HepG2 (cell line): ENCODE measurements around the gene LGALS4. TPM values are rescaled to one million over a fixed set of nuclear protein-coding genes. Genes with fewer than 3 reads are reported as not detected.

Experiments used
- BRD4 ChIP-seq: sonication (generic); formaldehyde crosslinking; IDR thresholded peaks from 2 replicates; pipeline ENCODE4 v1.4.0; 2020; ENCODE audit warnings: missing genetic modification reagents
- CC2D1A ChIP-seq: sonication (generic); formaldehyde crosslinking; IDR thresholded peaks from 2 replicates; pipeline ENCODE4 v1.8.1; 2023; ENCODE audit warnings: mild to moderate bottlenecking, missing genetic modification reagents
- ELF1 ChIP-seq: sonication (generic); formaldehyde crosslinking; IDR thresholded peaks from 2 replicates; pipeline ENCODE4 v1.4.0; 2020; ENCODE audit warnings: missing genetic modification reagents
- HDAC2 ChIP-seq: sonication (generic); formaldehyde crosslinking; IDR thresholded peaks from 2 replicates; pipeline ENCODE4 v1.4.0; 2020; ENCODE audit warnings: missing genetic modification reagents
- IRF2 ChIP-seq: IDR thresholded peaks from 2 replicates; pipeline ENCODE4 v1.6.1; 2018; ENCODE audit warnings: missing genetic modification reagents, missing compliant biosample characterization
- MAFF ChIP-seq: IDR thresholded peaks from 2 replicates; pipeline ENCODE4 v1.6.1; 2011; ENCODE audit warnings: low read depth, low read length, improper control_type of control experiment
- MEIS2 ChIP-seq: sonication (generic); formaldehyde crosslinking; IDR thresholded peaks from 2 replicates; pipeline ENCODE4 v1.9.0; 2021; ENCODE audit warnings: mild to moderate bottlenecking, missing genetic modification reagents
- YEATS4 ChIP-seq: sonication (generic); formaldehyde crosslinking; IDR thresholded peaks from 2 replicates; pipeline ENCODE4 v1.4.0; 2020; ENCODE audit warnings: missing genetic modification reagents, borderline replicate concordance
- ZNF3 ChIP-seq: IDR thresholded peaks from 2 replicates; pipeline ENCODE4 v1.7.0; 2017; ENCODE audit warnings: inconsistent platforms
- ZNF709 ChIP-seq: sonication (generic); formaldehyde crosslinking; IDR thresholded peaks from 2 replicates; pipeline ENCODE4 v1.5.0; 2020; ENCODE audit warnings: mild to moderate bottlenecking, missing genetic modification reagents
- ZNF737 ChIP-seq: sonication (generic); formaldehyde crosslinking; IDR thresholded peaks from 2 replicates; pipeline ENCODE4 v1.5.0; 2020; ENCODE audit warnings: missing genetic modification reagents, mild to moderate bottlenecking, borderline replicate concordance
- ZNF841 ChIP-seq: sonication (generic); formaldehyde crosslinking; IDR thresholded peaks from 2 replicates; pipeline ENCODE4 v1.8.1; 2023; ENCODE audit warnings: missing genetic modification reagents, borderline replicate concordance
- polyA plus RNA-seq, 8 experiments: library from polyadenylated mRNA; depleted of rRNA in 3 of 8; stranded (reverse) in 7 of 8; unstranded in 1 of 8; fragments of >200 nt; fragmentation: Illumina TruSeq in 4 of 8; extraction: Trizol in 4 of 8; gene quantifications; 2 replicates each; pipeline versions ENCODE4 v1.2.1 to v1.2.3, GENCODE V29; 2011 to 2016; ENCODE audit warnings: low read depth in 4 of 8, missing spikeins in 1 of 8, mixed read lengths in 1 of 8; ENCODE audit not compliant: insufficient read depth in 1 of 8
- total RNA-seq, 5 experiments: library from RNA; depleted of rRNA; stranded (reverse); fragments of >200 nt; fragmentation: Illumina TruSeq; extraction: Trizol; gene quantifications; 2 replicates each; pipeline ENCODE4 v1.2.3, GENCODE V29; 2016; ENCODE audit warnings: low read depth in 1 of 5
- TF ChIP-seq, protein P1 (sequence below): sonication (generic); formaldehyde crosslinking; IDR thresholded peaks from 2 replicates; pipeline ENCODE4 v1.5.0; 2020; ENCODE audit warnings: mild to moderate bottlenecking, missing genetic modification reagents, moderate library complexity
- TF ChIP-seq, protein P2 (sequence below), 2 experiments: sonication (generic) in 1 of 2; formaldehyde crosslinking in 1 of 2; IDR thresholded peaks; 2 replicates each; pipeline versions ENCODE4 v1.4.0 to v1.6.1; 2018 to 2020; ENCODE audit warnings: missing genetic modification reagents in 2 of 2, borderline replicate concordance in 1 of 2, low read depth in 1 of 2, mild to moderate bottlenecking in 1 of 2, missing biosample characterization in 1 of 2
- TF ChIP-seq, protein P3 (sequence below): sonication (generic); formaldehyde crosslinking; IDR thresholded peaks from 2 replicates; pipeline ENCODE4 v1.5.0; 2020; ENCODE audit warnings: mild to moderate bottlenecking, missing genetic modification reagents, borderline replicate concordance

LGALS4 gene
- total and polyA plus RNA-seq, 2 of the 13 experiments (the other 11 are each of a cell fraction or from before 2014, with no cell fraction given) = 0.24 to 0.71 TPM

DNA sequence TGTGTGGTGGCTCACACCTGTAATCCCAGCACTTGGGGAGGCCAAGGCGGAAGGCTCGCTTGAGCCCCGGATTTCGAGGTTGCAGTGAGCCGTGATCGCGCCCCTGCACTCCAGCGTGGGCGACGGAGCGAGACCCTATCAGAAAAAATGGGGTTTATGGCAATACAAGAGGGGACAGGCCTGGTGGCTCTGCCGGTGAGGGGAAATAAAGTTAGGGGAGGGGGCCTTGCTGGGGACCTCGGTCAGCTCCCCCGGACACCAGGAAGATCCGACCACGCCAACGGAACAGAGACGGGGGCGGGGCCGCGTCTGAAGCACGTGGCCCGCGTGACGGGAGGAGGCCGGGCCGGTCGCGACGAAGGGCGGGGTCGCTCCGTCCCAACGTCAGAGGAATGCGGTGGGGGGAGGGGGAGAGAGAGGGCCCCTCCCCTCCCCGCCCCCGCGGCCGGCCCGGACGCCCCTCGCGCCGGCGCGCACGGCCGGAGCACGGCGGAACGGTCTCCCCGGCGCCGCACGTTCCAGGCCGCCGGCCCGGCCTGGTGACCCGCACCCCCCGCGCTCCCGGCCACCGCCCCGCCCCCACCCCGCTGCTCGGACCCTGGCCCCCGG lies 39.0 kb upstream of the LGALS4 start (continued):
- TF ChIP-seq, protein P1, sequence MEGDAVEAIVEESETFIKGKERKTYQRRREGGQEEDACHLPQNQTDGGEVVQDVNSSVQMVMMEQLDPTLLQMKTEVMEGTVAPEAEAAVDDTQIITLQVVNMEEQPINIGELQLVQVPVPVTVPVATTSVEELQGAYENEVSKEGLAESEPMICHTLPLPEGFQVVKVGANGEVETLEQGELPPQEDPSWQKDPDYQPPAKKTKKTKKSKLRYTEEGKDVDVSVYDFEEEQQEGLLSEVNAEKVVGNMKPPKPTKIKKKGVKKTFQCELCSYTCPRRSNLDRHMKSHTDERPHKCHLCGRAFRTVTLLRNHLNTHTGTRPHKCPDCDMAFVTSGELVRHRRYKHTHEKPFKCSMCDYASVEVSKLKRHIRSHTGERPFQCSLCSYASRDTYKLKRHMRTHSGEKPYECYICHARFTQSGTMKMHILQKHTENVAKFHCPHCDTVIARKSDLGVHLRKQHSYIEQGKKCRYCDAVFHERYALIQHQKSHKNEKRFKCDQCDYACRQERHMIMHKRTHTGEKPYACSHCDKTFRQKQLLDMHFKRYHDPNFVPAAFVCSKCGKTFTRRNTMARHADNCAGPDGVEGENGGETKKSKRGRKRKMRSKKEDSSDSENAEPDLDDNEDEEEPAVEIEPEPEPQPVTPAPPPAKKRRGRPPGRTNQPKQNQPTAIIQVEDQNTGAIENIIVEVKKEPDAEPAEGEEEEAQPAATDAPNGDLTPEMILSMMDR = no peak
- TF ChIP-seq, protein P2, sequence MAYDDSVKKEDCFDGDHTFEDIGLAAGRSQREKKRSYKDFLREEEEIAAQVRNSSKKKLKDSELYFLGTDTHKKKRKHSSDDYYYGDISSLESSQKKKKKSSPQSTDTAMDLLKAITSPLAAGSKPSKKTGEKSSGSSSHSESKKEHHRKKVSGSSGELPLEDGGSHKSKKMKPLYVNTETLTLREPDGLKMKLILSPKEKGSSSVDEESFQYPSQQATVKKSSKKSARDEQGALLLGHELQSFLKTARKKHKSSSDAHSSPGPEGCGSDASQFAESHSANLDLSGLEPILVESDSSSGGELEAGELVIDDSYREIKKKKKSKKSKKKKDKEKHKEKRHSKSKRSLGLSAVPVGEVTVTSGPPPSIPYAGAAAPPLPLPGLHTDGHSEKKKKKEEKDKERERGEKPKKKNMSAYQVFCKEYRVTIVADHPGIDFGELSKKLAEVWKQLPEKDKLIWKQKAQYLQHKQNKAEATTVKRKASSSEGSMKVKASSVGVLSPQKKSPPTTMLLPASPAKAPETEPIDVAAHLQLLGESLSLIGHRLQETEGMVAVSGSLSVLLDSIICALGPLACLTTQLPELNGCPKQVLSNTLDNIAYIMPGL (CRISPR knock-in tag; IDR thresholded peaks at IDR 0.05; ENCODE audit: borderline replicate concordance in 1 of 2, low read depth in 1 of 2) = peak; percentile 24 to 64; a peak in 2 of 4 replicates
- TF ChIP-seq YEATS4 (CRISPR knock-in tag) (peak; percentile 87; the same call in 1 of the 2 replicates), HDAC2 (CRISPR knock-in tag) (peak; percentile 33; the same call in 1 of the 2 replicates), MEIS2 (CRISPR knock-in tag) (peak; percentile 69; the same call in 1 of the 2 replicates), IRF2 (CRISPR knock-in tag) (peak; percentile 64; the same call in 1 of the 2 replicates), MAFF (no peak), BRD4 (CRISPR knock-in tag) (peak; percentile 62; the same call in 1 of the 2 replicates), ZNF737 (CRISPR knock-in tag) (no peak), ZNF3 (CRISPR knock-in tag) (no peak), ZNF841 (CRISPR knock-in tag) (no peak), ZNF709 (no peak; the same call in 1 of the 2 replicates), ELF1 (CRISPR knock-in tag) (peak; percentile 68), CC2D1A (CRISPR knock-in tag) (no peak)
- TF ChIP-seq, protein P3, sequence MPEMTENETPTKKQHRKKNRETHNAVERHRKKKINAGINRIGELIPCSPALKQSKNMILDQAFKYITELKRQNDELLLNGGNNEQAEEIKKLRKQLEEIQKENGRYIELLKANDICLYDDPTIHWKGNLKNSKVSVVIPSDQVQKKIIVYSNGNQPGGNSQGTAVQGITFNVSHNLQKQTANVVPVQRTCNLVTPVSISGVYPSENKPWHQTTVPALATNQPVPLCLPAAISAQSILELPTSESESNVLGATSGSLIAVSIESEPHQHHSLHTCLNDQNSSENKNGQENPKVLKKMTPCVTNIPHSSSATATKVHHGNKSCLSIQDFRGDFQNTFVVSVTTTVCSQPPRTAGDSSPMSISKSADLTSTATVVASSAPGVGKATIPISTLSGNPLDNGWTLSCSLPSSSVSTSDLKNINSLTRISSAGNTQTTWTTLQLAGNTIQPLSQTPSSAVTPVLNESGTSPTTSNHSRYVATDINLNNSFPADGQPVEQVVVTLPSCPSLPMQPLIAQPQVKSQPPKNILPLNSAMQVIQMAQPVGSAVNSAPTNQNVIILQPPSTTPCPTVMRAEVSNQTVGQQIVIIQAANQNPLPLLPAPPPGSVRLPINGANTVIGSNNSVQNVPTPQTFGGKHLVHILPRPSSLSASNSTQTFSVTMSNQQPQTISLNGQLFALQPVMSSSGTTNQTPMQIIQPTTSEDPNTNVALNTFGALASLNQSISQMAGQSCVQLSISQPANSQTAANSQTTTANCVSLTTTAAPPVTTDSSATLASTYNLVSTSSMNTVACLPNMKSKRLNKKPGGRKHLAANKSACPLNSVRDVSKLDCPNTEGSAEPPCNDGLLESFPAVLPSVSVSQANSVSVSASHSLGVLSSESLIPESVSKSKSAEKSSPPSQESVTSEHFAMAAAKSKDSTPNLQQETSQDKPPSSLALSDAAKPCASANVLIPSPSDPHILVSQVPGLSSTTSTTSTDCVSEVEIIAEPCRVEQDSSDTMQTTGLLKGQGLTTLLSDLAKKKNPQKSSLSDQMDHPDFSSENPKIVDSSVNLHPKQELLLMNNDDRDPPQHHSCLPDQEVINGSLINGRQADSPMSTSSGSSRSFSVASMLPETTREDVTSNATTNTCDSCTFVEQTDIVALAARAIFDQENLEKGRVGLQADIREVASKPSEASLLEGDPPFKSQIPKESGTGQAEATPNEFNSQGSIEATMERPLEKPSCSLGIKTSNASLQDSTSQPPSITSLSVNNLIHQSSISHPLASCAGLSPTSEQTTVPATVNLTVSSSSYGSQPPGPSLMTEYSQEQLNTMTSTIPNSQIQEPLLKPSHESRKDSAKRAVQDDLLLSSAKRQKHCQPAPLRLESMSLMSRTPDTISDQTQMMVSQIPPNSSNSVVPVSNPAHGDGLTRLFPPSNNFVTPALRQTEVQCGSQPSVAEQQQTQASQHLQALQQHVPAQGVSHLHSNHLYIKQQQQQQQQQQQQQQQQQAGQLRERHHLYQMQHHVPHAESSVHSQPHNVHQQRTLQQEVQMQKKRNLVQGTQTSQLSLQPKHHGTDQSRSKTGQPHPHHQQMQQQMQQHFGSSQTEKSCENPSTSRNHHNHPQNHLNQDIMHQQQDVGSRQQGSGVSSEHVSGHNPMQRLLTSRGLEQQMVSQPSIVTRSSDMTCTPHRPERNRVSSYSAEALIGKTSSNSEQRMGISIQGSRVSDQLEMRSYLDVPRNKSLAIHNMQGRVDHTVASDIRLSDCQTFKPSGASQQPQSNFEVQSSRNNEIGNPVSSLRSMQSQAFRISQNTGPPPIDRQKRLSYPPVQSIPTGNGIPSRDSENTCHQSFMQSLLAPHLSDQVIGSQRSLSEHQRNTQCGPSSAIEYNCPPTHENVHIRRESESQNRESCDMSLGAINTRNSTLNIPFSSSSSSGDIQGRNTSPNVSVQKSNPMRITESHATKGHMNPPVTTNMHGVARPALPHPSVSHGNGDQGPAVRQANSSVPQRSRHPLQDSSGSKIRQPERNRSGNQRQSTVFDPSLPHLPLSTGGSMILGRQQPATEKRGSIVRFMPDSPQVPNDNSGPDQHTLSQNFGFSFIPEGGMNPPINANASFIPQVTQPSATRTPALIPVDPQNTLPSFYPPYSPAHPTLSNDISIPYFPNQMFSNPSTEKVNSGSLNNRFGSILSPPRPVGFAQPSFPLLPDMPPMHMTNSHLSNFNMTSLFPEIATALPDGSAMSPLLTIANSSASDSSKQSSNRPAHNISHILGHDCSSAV (CRISPR knock-in tag) = no peak
